22Rv1 (cell line): ENCODE data around the gene ILKAP.

ENCODE experiments used
- H3K27ac ChIP-seq: fragments of 450-650 bp; 2 replicates; pipeline ENCODE4 v1.5.1; 2017
- ZFX ChIP-seq: fragments of 450-650 bp; IDR thresholded peaks from 2 replicates; pipeline ENCODE4 v1.6.1; 2017; ENCODE audit warnings: antibody characterized with exemption, borderline replicate concordance
- TF ChIP-seq, protein P1 (sequence below): fragments of 450-650 bp; IDR thresholded peaks from 2 replicates; pipeline ENCODE4 v1.5.1; 2017; ENCODE audit warnings: mild to moderate bottlenecking

The ILKAP gene

DNA sequence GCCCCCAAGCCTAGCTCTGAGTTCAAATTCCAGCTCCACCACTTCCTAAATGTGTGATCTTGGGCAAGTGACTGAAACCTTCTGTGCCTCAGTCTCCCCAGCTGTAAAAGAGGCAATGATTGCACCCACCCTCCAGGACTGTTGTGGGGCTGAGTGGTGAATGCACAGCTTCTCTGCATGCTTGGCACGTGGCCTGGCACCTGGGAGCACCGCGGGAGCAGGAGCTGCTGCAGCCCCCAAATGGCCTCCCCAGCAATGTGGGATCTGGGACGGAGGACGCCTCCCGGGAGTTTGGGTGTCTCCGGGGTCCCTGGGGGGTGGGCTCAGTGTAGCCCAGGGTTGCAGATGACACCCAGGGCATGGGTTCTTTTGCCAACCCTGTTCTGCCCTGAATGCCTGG is 63.5 kb downstream of the ILKAP start:
- TF ChIP-seq, protein P1, sequence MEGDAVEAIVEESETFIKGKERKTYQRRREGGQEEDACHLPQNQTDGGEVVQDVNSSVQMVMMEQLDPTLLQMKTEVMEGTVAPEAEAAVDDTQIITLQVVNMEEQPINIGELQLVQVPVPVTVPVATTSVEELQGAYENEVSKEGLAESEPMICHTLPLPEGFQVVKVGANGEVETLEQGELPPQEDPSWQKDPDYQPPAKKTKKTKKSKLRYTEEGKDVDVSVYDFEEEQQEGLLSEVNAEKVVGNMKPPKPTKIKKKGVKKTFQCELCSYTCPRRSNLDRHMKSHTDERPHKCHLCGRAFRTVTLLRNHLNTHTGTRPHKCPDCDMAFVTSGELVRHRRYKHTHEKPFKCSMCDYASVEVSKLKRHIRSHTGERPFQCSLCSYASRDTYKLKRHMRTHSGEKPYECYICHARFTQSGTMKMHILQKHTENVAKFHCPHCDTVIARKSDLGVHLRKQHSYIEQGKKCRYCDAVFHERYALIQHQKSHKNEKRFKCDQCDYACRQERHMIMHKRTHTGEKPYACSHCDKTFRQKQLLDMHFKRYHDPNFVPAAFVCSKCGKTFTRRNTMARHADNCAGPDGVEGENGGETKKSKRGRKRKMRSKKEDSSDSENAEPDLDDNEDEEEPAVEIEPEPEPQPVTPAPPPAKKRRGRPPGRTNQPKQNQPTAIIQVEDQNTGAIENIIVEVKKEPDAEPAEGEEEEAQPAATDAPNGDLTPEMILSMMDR, result no peak
- TF ChIP-seq ZFX, result no peak
- no peak overlapping the region for H3K27ac ChIP-seq

DNA sequence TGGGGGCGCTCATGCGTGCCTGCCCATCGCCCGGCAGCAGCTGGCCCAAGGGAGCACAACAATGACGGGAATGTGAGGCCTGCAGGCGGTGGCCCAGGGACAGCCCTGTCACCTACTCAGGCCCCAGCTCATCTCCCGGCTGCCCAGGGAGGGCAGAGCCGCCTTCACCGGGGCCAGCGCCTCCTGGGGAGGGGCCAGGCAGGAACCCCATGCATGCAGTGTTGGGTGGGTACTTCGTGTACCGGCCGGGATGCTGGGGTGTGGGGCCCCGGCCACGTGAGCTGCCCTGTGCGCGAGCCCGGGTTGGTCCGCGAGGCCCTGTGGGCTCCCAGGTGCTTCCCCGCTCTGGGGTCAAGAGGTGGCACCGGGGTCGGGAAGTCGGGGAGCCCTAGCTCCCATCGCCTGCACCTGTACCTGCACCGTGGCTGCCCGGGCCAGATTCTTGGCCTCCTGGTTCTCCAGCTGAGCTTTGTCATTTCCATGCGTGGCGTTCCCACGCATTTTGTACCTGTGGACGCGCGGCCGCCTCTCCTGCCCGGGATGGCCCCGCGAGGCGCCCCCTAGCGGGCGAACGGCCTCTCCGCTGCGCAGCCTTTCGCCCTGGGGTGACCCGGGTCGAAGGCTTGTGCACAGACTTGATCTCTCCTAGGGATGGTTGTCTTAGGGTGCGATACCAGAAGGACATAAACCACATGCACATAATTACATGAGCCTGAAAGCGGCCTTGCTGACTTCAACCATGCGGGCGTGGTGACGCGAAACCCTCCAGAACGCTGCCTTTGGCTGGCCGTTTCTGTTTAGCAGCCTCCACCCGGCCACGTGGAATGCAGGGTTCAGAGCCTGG is 64.1 kb downstream of the ILKAP start:
- TF ChIP-seq, protein P1, result peak; percentile 98
- no peak for TF ChIP-seq ZFX
- H3K27ac ChIP-seq, result no peak overlapping the region

DNA sequence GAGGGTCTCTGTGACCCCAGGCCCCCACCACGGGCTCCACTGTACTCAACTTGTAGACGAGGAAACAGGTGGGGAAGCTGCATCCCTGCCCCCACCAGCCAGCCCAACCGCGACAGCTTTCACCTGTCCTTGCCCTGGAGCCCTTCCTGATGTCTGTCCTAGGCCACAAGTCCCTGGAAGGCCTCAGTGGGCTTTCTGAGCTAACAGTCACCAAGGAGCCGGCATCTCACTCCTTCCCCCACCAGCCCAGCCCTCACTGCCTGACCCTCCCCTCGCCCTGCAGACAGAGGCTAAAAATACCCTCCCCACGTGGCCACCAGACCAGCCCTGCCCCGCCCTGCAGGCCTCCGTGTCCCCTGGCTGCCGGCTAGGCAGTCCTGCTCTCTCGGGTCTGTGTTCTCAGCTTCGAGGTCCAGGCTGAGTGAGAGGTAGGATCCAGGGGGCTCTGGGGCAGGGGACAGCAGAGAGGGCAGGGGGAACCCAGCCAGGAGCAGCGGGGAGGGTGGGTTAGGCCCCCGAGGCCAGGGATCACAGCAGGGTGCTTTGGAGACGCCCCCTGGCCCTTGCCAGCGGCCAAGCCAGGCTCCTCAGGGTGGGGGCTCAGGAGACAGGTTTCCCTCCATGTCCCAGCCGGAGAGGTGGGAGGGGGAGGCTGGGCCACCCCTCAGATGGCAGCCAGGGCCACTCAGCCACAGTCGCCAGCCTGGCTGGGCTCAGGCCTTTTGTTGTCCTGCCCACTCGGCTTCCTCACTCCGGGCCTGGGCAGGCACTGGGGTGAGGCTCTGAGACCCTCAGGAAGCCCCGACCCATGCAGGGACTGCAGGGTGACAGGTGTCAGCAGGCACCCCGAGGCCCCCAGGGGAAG is 64.9 kb downstream of the ILKAP start, which contains the start of gene KLHL30:
Gene KLHL30 (plus strand): TSS at position 338 of the 865 bp plus-strand sequence. CDS start 2,087 bp downstream, outside the sequence.
- TF ChIP-seq, protein P1, result no peak
- no peak for TF ChIP-seq ZFX
- no peak within 1 kb of the TSS for H3K27ac ChIP-seq

DNA sequence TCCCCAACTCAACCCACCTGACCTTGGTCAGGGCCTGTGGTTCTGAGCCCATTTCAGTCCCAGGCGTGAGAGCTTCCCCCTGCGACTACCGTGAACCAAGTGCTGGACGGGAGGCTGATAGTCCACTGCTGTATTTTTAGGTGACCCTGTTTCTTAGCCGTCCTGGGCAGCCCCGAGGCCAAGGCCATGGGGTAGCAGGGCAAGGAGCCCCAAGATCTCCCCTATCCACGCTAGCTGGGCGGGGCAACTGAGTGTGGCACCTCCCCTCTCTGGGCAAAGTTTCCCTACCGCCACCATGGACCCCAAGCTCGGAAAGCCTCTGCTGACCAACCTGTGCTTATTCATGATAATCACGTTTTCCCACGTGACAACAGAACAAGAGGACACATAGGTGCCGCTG is 65.6 kb downstream of the ILKAP start:
- no peak overlapping the region for H3K27ac ChIP-seq
- TF ChIP-seq ZFX, result no peak
- TF ChIP-seq, protein P1, result no peak

DNA sequence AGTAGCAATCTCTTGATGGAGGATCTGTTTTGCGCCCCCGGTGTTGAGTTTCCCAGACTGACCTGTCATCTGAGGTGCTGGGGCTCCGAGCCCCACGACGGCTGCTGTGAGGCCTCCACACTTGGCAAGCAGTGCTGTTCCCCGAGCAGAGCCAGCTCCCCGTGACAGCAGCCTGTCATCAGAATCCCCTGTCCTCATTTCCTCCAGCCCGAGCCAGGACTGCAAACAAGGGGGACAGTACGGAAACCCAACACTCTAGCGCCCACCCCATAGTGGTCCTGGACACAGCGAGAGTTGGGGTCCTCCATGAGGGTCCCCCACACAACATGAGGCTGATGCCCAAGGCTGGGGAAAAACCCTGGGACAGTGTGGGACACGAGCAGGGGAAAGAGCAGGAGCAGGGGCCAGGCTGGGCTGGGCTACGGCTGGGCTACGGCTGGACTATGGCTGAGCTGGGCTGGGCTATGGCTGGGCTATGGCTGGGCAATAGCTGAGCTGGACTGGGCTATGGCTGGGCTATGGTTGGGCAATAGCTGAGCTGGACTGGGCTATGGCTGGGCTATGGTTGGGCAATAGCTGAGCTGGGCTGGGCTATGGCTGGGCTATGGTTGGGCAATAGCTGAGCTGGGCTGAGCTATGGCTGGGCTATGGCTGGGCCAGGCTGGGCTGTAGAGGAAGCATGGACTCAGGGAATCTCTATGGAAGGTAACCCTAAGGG is 66.5 kb downstream of the ILKAP start:
- H3K27ac ChIP-seq, result no peak overlapping the region
- TF ChIP-seq, protein P1, result no peak
- TF ChIP-seq ZFX, result no peak

DNA sequence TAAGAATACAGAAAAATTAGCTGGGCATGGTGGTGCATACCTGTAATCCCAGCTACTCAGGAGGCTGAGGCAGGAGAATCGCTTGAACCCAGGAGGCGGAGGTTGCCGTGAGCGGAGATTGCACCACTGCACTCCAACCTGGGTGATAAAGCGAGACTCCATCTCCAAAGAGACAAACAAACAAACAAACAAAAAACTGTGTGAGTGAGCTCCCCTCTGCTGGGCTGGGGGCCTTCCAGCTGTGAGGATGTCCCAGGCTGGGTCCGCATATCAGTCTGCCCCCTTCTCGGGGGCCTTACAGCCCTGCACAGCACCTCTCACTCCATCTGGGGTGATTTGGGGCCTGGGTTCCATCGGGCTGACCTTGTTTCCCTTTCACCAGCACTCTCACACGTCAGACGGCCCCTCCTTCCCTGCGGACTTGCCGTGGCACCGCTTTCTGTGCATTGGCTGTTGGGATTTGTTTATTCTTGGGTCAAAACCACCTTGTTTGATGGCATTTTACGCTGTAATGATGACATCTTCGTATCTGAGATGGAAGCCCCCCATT is 67.8 kb downstream of the ILKAP start:
- H3K27ac ChIP-seq, result no peak overlapping the region
- TF ChIP-seq ZFX, result no peak
- TF ChIP-seq, protein P1, result no peak
